GM12878 (cell line): ENCODE measurements around the gene PLEKHA1.

Source experiments
- CTCF ChIP-seq, 3 experiments: IDR thresholded peaks in 2 of 3; conservative IDR thresholded peaks in 1 of 3; 2 replicates each; pipeline ENCODE4 v1.5.1; 2011; ENCODE audit warnings: low read depth in 3 of 3, low read length in 3 of 3, mild to moderate bottlenecking in 3 of 3, control low read depth in 2 of 3, moderate library complexity in 2 of 3, inconsistent platforms in 1 of 3, mixed read lengths in 1 of 3; ENCODE audit not compliant: control insufficient read depth in 2 of 3, insufficient read depth in 1 of 3; ENCODE audit errors: extremely low read depth in 1 of 3
- EP300 ChIP-seq, 2 experiments: fragments of 150-350 bp in 1 of 2; IDR thresholded peaks; 2 replicates each; pipeline ENCODE4 v1.6.1; 2011 to 2012; ENCODE audit warnings: low read depth in 2 of 2, low read length in 2 of 2, borderline replicate concordance in 1 of 2, improper control_type of control experiment in 1 of 2, inconsistent platforms in 1 of 2; ENCODE audit not compliant: control insufficient read depth in 1 of 2
- JUND ChIP-seq: IDR thresholded peaks from 2 replicates; pipeline ENCODE4 v1.6.1; 2012; ENCODE audit warnings: low read depth, mild to moderate bottlenecking, low read length, improper control_type of control experiment, moderate library complexity
- MYC ChIP-seq: IDR thresholded peaks from 2 replicates; pipeline ENCODE4 v1.6.1; 2011; ENCODE audit warnings: mild to moderate bottlenecking, low read length, moderate library complexity, inconsistent platforms; ENCODE audit not compliant: insufficient read depth, insufficient replicate concordance, insufficient read length, severe bottlenecking
- POLR2AphosphoS5 ChIP-seq: IDR thresholded peaks from 2 replicates; pipeline ENCODE4 v1.6.1; 2011; ENCODE audit warnings: mild to moderate bottlenecking, low read length, inconsistent platforms
- RAD21 ChIP-seq: IDR thresholded peaks from 2 replicates; pipeline ENCODE4 v1.6.1; 2011; ENCODE audit warnings: mild to moderate bottlenecking, low read depth, low read length, moderate library complexity; ENCODE audit not compliant: insufficient read depth
- RCOR1 ChIP-seq: conservative IDR thresholded peaks from 2 replicates; pipeline ENCODE4 v1.6.1; 2012; ENCODE audit warnings: low read depth, low read length, improper control_type of control experiment
- TAF1 ChIP-seq: IDR thresholded peaks from 2 replicates; pipeline ENCODE4 v1.6.1; 2011; ENCODE audit warnings: mild to moderate bottlenecking, low read depth, low read length, borderline replicate concordance
- USF2 ChIP-seq: IDR thresholded peaks from 2 replicates; pipeline ENCODE4 v1.6.1; 2011; ENCODE audit warnings: low read depth, low read length, improper control_type of control experiment, borderline replicate concordance
- YY1 ChIP-seq: IDR thresholded peaks from 2 replicates; pipeline ENCODE4 v1.6.1; 2011; ENCODE audit warnings: low read depth, mild to moderate bottlenecking, low read length
- ZNF622 ChIP-seq: fragments of 450-650 bp; IDR thresholded peaks from 2 replicates; pipeline ENCODE4 v1.6.1; 2017; ENCODE audit warnings: mild to moderate bottlenecking, inconsistent platforms

- no peak for TF ChIP-seq POLR2AphosphoS5
- TF ChIP-seq RCOR1 = no peak
- no peak for TF ChIP-seq RAD21
- no peak for TF ChIP-seq YY1
- TF ChIP-seq JUND = no peak
- no peak for TF ChIP-seq ZNF622
- TF ChIP-seq TAF1 = no peak
- no peak for TF ChIP-seq CTCF (IDR thresholded peaks at IDR 0.05 in 2 of 3, conservative IDR thresholded peaks at IDR 0.05 in 1 of 3; ENCODE audit: control insufficient read depth in 2 of 3, extremely low read depth in 1 of 3, insufficient read depth in 1 of 3, low read depth in 3 of 3, low read length in 3 of 3)
- TF ChIP-seq EP300 (IDR thresholded peaks at IDR 0.05; ENCODE audit: borderline replicate concordance in 1 of 2, control insufficient read depth in 1 of 2, low read depth in 2 of 2, low read length in 2 of 2) = no peak
- no peak for TF ChIP-seq USF2
- TF ChIP-seq MYC = no peak
Measured at GRCh38 chr10:122419016-122419415, 44.5 kb downstream of the PLEKHA1 start.
